Right forelimb (tissue), 1 donor: ENCODE results near the gene MRO.
"Not testable (repeated sequence)": the region's sequence is repeated elsewhere in the genome, so short reads cannot be mapped to it uniquely, and the experiment has no call there.

Experiments used
- DNase-seq: peaks from one replicate; pipeline ENCODE4 v3.0.0-alpha.2; 2018

Gene MRO

DNA sequence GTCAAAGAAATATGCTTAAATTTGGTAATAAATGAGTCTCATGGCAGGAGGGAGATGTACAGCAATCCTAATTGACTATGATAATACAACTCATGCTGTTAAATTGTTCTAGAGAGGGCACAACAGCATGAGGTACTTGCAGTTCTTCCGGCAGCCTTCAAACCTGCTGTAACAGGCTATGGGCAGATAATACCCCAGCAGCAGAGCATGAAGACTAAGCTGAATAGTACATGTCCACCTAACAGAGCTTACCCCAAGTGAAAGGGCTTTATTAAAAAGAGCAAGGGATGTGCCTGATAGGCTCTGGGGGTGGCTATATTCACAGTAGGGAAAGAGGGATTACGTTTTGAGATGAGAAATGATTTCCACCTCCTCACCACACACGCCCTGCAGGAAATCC lies 28.9 kb downstream of the MRO start:
- no peak for DNase-seq

GRCh38 chr18:50790241-50790640 lies 29.6 kb downstream of the MRO start:
- DNase-seq, result no peak

DNA sequence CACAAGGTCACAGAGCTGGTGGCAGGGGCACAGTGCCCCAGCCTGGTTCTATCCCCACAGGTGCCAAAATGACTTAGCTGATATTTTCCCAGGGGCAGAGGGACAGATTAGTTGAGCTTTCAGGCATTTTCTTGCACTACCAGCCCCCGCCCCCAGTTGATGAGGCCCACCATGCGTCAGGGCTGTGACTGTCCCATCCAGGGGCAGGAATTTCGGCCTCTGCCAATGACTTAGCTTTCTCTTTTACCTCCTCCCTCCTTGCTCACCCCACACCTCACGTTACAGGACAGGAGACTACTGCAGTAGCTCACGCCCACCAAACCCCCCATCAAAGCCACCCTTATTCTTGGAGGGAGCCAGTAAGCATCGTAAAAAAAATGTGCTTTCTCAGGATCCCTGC lies 31.5 kb downstream of the MRO start:
- DNase-seq, result no peak

- no peak for DNase-seq
These were observed 33.0 kb downstream of the MRO start for GRCh38 chr18:50786864-50787263.

DNA sequence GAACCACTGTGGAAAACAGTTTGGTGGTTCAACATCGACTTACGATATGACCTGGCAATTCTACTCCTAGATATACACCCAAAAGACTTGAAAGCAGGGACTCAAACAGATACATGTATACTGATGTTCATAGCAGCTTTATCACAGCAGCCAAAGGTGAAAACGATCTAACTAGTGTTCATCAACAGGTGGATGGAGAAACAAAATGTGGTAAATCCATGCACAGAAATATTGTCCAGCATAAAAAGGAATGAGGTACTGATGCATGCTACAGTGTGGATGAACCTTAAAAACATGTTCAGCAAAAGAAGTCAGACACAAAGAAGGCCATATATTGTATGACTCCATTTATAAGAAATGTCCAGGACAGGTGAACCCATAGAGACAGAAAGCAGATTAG lies 36.3 kb downstream of the MRO start:
- DNase-seq, result no peak

- DNase-seq, result not testable (repeated sequence)
These were observed 40.8 kb downstream of the MRO start for GRCh38 chr18:50779021-50779420.

DNA sequence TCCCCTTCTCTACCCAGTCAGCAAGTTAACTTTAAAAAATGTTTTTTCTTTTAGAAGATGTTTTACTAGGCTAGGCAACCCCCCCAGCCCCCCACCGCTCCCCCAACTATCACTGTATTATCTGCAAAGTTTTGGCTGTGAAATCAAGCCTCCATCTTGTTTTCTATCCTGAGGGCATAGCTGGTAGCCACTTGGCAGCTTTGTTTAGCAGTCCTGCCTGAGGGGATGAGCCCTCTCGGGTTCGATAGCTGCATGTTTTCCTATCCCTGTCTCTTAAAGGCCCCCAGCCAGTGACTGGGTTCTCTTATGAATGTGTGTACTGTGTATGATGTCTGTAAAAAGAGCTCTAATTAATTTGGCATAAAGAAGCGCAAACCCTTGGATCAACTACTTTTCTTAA lies 43.4 kb downstream of the MRO start:
- DNase-seq, result no peak

GRCh38 chr18:50775726-50776125 lies 44.1 kb downstream of the MRO start:
- DNase-seq, result no peak

DNA sequence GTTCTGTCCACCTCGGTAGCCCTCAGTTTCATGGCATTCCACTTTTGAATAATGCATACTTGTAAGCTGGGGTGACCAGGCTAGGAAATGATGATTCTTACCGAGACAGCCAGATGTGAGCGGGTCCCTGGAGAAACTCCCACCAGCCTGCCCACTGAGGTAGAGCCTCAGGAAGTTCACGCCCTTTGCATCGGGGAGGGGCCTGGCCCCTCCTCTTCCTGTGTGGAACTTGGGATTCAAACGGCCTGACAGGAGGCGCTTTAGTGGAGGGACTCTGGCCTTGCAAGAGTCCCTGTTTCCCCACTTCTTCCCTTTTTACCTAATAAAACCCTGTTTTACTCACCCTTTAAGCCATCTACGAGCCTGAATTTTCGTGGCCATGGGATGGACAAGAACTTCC lies 44.6 kb downstream of the MRO start:
- no peak for DNase-seq

GRCh38 chr18:50769463-50769862 lies 50.4 kb downstream of the MRO start:
- DNase-seq, result no peak

- no peak for DNase-seq
These were observed 62.5 kb downstream of the MRO start for GRCh38 chr18:50757358-50757757.

DNA sequence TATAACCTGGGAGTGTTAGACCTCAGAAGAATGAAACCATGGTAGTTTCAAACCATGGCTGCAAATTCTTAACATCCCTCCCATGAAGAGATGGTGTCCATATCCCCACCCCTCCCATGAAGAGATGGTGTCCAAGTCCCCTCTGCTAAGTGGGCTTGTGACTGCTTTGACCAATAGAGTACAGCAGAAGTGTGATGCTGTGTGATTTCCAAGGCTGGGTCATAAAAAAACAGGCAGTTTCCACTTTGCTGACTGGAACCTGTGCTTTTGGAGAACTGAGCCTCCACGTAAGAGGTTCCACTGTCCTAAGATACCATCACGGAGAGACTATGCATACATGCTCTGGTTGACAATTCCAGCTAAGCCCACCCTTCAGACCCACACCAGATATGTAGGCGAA lies 65.5 kb downstream of the MRO start:
- DNase-seq, result no peak

DNA sequence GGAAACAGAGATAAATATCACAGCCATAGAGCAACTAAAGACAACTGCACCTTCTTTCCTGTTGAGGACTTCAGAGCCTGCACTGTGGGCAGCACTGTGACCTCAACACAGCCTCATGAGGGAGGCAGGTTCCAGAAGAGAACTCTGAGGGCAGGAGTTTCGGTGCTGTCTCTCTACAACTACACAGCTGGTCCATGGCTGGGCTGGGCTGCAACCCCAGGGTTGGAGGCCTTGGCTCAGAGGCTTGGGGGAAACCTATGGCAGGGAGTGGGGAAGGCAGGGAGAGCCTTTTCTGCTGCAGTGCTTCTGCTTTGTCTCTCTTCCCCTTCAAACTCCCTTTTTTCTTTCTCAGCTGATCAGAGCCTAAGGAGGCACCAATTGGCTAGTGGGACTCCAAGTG lies 66.5 kb downstream of the MRO start:
- no peak for DNase-seq

DNA sequence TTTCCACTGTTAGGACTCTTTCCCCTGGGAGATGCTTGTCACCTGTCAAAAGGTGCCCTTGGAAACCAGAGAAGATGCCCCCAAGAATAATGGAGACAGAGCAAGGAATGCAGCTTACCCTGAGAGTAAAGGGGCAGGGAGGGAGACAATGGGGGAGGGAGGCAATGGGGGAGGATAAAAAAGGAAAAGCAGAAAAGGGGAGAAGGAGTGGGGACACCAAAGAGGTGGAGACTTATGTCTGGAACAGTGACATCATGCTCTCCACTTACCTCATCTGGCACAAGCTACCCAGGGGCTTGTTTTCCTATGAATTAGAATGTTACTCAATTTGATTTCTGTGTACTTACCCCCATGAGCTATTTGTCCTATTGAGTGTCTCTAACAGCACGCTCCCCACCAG lies 67.9 kb downstream of the MRO start:
- no peak for DNase-seq

- DNase-seq, result no peak
These were observed 68.3 kb downstream of the MRO start for GRCh38 chr18:50751490-50751889.

DNA sequence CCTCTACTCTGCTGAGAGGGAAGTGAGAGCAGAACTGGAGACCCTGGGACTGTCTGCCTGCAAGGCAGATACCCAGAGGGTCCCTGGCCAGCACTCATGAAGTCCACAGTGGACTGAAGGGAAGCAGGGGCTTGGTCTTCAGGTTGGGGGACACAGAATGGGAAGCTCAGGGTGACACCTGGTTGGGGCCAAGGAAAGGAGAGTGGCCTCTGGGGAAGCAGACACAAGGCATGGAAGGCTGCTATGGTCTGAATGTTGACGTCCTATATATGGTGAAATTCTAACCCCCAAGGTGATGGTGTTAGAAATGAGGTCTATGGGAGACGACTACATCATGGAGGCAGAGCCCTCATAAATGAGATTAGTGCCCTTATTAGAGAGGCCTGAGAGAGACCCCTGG lies 69.3 kb downstream of the MRO start:
- DNase-seq, result no peak

GRCh38 chr18:50749945-50750344 lies 69.9 kb downstream of the MRO start:
- DNase-seq, result no peak

DNA sequence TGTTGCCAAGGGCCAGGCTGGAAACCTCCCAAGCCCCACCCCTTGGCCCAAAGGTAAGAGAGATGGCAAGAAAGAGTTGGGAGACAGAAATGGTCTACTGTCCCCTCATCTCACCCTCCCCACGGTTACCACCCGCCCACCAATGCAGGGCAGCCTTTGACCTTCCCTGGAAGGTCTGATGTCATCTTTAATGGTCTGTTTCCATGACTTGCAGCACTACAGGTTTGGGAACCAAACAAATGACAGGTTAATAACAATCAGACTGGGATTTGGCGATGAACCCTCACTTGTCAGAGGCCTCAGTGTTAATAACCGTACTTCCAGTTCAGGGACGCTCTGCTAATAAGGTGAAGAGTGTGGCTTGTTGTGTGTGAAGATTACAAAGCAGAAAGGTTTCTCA lies 70.4 kb downstream of the MRO start:
- DNase-seq, result no peak

GRCh38 chr18:50748243-50749229 lies 71.3 kb downstream of the MRO start:
- DNase-seq, result no peak

DNA sequence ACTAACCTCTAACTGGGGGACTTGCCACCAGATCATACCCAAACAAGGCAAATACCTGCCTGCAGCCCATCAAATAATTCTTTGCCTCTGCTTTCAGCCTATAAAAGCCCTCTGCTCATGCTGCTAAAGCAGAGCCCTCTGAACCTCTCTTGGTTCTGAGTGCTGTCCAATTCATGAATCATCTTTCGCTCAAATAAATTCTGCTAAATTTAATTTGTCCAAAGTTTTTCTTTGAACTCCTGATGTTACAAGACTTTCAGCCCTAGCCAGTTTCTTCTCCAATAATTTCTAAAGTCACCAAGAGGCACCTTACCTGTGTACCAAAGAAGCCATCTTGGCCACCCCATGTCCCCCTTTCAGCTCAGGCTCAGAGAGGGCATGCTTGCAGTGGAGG lies 72.0 kb downstream of the MRO start:
- DNase-seq, result no peak

GRCh38 chr18:50745945-50746344 lies 73.9 kb downstream of the MRO start:
- DNase-seq, result no peak
